GM18517 (cell line): ENCODE results near the gene MRPL14.

Source experiments
- ATAC-seq: cut with Tn5 transposase; IDR thresholded peaks from one replicate; pipeline ENCODE4 v1.9.1; 2021; ENCODE audit warnings: mild to moderate bottlenecking, moderate library complexity; ENCODE audit not compliant: unreplicated experiment

The MRPL14 gene

GRCh38 chr6:44127186-44128019 is at the start of gene MRPL14, which contains the start of gene TMEM63B:
MRPL14 (minus strand) TSS chr6:44127452; CDS start chr6:44116611, 10,841 bp downstream.
TMEM63B (plus strand) TSS chr6:44127554; CDS start chr6:44134585, 7,031 bp downstream.
- peak; percentile 56 for ATAC-seq

DNA sequence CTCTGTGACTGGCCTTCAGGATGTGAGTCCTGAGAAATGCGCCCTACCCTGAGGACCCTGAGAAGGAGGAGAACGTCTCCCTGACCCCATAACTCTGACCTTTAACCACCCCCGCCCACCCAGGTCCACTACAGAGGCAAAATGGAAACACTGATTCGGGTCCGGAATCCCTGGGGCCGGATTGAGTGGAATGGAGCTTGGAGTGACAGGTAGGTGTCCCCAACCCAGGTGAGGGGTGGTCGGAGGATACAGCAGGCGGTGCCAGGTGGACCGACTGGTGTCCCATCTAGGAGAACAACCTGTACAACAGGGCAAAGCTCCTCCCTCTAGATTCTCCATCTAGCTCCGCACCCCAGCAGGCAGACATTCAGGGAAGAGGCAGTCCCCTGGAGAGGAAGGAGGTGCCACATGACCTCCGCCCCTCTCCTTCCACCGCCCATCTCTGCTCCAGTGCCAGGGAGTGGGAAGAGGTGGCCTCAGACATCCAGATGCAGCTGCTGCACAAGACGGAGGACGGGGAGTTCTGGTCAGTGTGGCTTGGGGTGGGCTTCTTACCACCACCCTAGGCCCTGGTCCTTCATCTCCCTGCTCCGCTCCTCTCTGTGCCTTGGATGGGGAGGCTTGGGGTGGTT is 49.0 kb upstream of the MRPL14 start:
- ATAC-seq = no peak

DNA sequence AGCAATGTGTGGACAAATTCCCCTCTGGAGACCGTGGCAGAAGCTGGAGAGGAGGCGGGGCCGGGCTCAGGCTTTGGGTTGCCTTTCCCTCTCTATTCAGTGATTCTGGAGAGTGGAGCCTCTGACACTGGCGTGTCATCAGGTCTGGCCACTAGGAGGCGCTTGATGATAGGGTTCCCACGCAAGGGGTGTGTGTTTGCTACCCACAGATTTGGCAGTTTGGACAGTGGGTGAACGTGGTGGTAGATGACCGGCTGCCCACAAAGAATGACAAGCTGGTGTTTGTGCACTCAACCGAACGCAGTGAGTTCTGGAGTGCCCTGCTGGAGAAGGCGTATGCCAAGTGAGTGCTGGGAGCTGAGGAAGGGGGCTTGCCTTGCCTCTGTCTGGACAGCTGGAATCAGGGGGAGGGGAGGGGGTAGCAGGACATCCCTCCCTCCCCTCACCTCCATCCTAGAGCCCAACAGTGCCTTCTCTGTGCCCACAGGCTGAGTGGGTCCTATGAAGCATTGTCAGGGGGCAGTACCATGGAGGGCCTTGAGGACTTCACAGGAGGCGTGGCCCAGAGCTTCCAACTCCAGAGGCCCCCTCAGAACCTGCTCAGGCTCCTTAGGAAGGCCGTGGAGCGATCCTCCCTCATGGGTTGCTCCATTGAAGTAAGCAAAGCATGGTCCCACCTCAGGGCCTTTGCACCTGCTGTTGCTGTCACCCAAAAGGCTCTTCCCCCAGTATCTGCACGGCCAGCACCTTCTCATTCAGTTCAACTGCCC is 45.7 kb upstream of the MRPL14 start:
- ATAC-seq = peak; percentile 60

DNA sequence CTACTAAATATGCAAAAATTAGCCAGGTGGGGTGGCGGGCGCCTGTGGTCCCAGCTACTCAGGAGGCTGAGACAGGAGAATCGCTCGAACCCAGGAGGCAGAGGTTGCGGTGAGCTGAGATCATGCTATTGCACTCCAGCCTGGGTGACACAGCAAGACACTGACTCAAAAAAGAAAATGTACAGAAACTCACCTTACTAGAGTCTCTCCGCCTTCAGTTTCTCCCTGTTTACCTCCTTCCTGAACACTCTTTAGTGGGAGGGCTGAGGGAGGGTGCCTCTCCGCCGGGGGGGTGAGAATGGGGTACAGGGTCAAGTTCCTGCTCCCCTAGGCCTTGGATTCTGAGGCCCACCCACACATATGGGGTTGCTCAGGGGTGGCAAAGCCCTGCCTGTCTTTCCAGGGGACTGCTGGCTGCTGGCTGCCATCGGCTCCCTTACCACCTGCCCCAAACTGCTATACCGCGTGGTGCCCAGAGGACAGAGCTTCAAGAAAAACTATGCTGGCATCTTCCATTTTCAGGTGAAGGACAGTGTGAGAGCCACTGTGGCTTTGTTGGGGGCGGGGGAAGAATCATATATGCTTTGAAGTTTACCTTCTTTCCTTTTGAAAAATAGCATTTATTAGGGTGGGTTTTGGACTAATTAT is 44.8 kb upstream of the MRPL14 start:
- ATAC-seq = no peak

DNA sequence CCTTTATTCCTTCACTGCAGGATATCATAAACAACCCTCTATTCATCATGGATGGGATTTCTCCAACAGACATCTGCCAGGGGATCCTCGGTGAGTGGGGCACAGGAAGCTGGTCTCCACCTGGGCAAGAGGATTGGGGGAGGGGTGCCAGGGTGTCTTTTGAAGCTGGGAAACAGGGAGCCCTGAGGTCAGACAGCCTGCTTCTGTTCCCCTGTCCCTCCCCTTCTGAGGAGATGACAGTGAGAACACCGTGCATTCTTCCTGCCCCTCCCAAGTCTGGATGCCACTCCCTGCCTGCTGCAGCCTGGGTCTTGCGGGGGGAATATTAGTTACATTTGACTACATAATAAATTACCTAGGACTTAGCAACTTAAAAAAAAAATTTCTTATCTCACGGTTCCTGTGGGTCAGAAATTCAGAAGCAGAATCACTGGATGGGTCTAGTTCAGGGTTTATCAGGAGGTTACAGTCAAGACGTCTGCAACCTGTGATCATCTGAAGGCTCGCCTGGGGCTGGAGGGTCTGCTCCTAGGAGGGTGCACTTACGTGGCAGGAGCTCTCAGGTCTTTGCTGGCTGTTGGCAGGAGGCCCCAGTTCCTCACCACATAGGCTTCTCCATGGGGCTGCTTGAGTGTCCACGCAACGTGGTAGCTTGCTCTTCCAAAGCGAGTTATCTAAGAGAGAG is 42.8 kb upstream of the MRPL14 start:
- no peak for ATAC-seq

DNA sequence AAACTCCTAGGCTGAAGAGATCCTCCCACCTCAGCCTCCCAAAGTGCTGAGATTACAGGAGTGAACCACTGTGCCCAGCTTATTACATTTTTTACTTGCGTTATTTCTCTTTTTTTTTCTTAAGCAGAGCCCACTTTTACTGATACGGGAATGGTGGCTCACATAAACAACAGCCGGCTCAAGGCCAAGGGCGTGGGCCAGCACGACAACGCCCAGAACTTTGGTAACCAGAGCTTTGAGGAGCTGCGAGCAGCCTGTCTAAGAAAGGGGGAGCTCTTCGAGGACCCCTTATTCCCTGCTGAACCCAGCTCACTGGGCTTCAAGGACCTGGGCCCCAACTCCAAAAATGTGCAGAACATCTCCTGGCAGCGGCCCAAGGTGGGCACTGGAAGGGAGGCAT is 41.9 kb upstream of the MRPL14 start:
- ATAC-seq = no peak

DNA sequence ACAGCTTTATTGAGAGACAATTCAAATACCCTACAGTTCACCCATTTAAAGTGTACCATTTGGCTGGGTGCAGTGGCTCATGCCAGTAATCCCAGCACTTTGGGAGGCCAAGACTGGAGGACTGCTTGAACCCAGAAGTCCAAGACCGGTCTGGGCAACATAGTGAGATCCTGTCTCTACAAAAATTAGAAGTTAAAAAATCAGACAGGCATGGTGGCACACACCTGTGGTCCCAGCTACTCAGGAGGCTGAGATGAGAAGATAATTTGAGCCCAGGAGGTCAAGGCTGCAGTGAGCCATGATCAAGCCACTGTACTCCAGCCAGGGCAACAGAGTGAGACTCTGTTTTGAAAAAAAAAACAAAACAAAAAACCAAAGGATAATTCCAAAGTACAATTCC is 40.3 kb upstream of the MRPL14 start:
- ATAC-seq = no peak

DNA sequence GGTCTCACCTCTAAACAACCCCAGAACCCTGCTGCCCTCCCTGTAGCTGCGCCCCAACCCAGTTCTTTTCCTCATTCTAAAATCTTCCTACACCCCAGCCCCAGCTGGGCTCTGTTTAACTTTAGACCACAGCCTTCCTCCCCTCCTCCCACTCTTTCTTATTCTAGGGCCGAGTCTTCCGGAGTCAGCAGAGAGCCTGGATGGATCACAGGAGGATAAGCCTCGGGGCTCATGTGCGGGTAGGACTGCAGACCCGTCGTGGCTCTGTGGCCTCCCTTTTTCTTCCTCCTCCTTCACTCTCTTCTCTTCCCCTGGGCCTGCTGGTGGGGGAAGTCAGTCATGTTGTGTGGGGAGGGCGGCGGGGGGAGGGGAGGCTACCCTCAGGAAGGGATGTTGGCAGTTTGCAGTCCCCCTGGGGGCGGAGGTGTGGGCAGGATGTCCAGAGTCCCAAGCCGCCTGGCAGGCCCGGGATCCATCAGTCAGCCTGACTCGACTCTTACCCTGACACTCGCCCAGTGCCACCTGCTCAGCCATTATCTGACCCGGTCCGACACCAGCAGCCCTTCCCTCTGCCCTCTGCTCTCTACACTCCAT is 39.4 kb upstream of the MRPL14 start:
- no peak for ATAC-seq

GRCh38 chr6:44166116-44166515 is 38.9 kb upstream of the MRPL14 start:
- ATAC-seq = no peak

DNA sequence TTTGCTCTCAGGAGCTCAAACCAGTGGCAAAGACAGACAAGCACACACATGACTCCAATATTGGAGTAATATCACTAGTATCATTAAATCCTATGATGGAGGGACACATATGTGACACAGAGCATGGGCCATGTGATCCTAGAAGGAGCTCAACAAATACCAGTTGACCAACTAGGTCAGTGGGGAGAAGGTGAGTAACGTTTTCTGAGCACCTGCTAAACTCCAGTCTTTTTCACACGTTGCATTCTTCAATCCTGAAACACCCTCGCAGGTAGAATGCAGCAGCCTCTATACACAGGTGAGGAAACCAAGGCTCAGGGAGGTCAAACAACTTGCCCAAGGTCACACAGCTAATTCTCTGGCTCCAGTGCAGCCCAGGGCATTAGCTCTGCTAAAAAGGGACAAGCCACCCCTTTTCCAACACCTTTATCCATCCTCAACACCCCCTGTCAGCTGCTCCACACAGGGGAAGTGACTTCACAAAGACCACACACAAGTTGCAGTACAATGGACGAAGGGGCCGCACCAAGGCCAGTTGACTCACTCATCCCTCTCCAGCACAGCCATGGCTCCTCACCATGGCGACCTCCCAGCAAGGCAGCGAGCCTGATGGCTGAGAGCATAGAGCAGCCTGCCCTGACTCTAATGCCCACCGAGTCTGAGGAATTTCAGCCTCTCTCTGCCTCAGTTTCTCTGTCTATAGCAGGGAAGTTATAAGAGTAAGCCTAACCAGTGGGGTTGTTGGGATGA is 35.8 kb upstream of the MRPL14 start:
- ATAC-seq = no peak

- no peak for ATAC-seq
Observed at GRCh38 chr6:44161997-44162338, 34.7 kb upstream of the MRPL14 start.

- no peak for ATAC-seq
Observed at GRCh38 chr6:44158770-44159228, 31.5 kb upstream of the MRPL14 start, which contains the start of gene CAPN11. CAPN11 (plus strand) TSS chr6:44158820; CDS start chr6:44158849, 29 bp downstream.

GRCh38 chr6:44157152-44157521 is 29.9 kb upstream of the MRPL14 start:
- no peak for ATAC-seq

DNA sequence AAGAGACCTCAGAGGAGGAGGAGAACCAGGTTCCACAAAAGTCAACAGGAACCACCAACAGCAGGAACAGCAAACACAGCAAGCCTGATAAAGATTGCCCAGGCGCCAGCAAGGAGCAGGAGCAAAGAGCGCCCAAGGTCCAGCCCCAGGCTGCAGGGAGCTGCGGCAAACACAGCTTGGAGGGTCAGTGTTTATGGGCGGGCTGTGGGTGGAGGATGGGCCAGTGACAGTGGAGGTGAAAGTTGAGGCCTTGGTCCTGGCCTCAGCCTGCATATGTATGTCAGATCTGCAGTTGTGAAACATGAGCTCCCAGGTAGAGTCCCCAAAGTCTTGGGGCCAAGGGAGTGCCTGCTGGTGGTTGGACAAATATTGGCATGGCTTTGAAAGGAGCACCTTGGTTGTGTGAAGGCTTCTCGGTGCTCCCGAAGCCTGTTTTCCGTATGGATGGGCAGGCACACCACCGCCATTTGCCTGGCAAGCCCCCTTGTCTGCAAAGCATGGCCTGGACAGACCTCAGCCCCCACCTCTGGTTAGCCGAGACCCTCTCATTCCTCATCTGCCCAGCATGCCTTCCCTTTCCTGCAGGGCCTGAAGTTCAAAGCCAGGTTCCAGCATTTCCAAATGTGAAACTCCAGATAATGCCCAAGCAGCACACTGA is 29.4 kb upstream of the MRPL14 start:
- no peak for ATAC-seq

DNA sequence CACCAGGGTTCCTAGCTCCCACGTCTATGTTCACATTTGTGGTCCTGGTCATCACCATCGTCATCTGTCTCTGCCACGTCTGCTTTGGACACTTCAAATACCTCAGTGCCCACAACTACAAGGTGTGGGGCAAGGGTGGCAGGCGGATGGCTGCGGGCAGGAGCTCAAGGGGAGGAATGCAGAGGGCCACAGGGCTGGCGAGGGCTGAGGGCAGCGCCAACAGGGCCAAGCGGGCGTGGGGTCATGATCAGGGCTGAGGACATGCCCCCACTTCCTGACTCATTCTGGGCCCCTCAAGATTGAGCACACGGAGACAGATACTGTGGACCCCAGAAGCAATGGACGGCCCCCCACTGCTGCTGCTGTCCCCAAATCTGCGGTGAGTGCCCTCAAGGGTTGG is 26.8 kb upstream of the MRPL14 start:
- ATAC-seq = no peak

DNA sequence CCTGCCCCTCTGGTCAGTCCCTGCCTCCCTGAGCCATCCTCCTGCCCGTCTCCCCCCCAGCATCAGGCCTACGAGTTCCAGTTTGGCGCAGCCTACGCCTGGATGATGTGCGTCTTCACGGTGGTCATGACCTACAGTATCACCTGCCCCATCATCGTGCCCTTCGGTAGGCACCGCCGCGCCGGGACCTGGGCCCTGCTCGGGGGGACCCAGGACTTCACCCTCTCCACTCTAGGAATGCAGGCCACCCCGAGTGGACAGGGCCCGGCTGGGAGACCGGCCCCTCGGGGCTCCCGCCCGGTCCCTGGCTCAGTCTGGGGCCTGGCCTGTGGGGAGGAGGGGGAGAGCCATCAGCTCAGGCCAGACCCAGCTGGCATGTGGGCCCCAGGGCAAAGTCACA is 25.3 kb upstream of the MRPL14 start:
- no peak for ATAC-seq

- ATAC-seq = no peak
Observed at GRCh38 chr6:44152109-44152461, 24.8 kb upstream of the MRPL14 start.

- no peak for ATAC-seq
Observed at GRCh38 chr6:44151348-44152108, 24.3 kb upstream of the MRPL14 start.
